Breast epithelium (tissue), 3 donors: Measurements from ENCODE around the gene POMZP3.
"Not testable (repeated sequence)": the region's sequence is repeated elsewhere in the genome, so short reads cannot be mapped to it uniquely, and the experiment has no call there.

Experiments used
- CTCF ChIP-seq, 3 donors: fragments of 450-650 bp; IDR thresholded peaks; one replicate each; pipeline ENCODE4 v1.5.1; 2016 to 2017; ENCODE audit warnings: antibody characterized with exemption in 3 of 3, mild to moderate bottlenecking in 3 of 3, moderate library complexity in 3 of 3
- POLR2A ChIP-seq: fragments of 450-650 bp; IDR thresholded peaks from one replicate; pipeline ENCODE4 v1.6.1; 2016; ENCODE audit warnings: antibody characterized with exemption, mild to moderate bottlenecking, moderate library complexity
- POLR2AphosphoS5 ChIP-seq, 3 donors: sonication (generic); formaldehyde crosslinking; IDR thresholded peaks; one replicate each; pipeline ENCODE4 v1.6.1; 2017; ENCODE audit warnings: antibody characterized with exemption in 3 of 3

GRCh38 chr7:76659212-76659611 is 32.1 kb upstream of the POMZP3 start:
- TF ChIP-seq POLR2A; POLR2AphosphoS5 (IDR thresholded peaks at IDR 0.05); CTCF (IDR thresholded peaks at IDR 0.05): not testable (repeated sequence)
